K562 (cell line): ENCODE data around the gene HSPA1L. TPM values are rescaled to one million over a fixed set of nuclear protein-coding genes. Genes with fewer than 3 reads are reported as not detected.

Experiments
- BACH1 ChIP-seq: fragments of 200-800 bp; sonication (Bioruptor generic); IDR thresholded peaks from 2 replicates; pipeline ENCODE4 v1.6.1; 2016; ENCODE audit warnings: missing genetic modification characterization, missing compliant biosample characterization
- DNMT1 ChIP-seq: fragments of 450-650 bp; IDR thresholded peaks from 2 replicates; pipeline ENCODE4 v1.6.1; 2016; ENCODE audit warnings: antibody characterized with exemption, mild to moderate bottlenecking
- KLF13 ChIP-seq: fragments of 450-650 bp; IDR thresholded peaks from 2 replicates; pipeline ENCODE4 v1.6.1; 2016; ENCODE audit warnings: missing genetic modification characterization, low read depth, mild to moderate bottlenecking, missing compliant biosample characterization, moderate library complexity, borderline replicate concordance
- RBM22 ChIP-seq: fragments of 200-400 bp; formaldehyde crosslinking; IDR thresholded peaks from 2 replicates; pipeline ENCODE4 v1.6.1; 2018; ENCODE audit warnings: low read length, low read depth; ENCODE audit not compliant: poor library complexity, severe bottlenecking
- ZBTB40 ChIP-seq, 2 experiments: fragments of 450-650 bp in 1 of 2; sonication (generic) in 1 of 2; formaldehyde crosslinking in 1 of 2; IDR thresholded peaks; 2 replicates each; pipeline versions ENCODE4 v1.7.1 to v1.9.0; 2016 to 2022; ENCODE audit warnings: inconsistent platforms in 1 of 2, mild to moderate bottlenecking in 1 of 2, missing genetic modification reagents in 1 of 2
- polyA plus RNA-seq, 8 experiments: library from polyadenylated mRNA; depleted of rRNA in 4 of 8; stranded (reverse) in 5 of 8; unstranded in 3 of 8; fragments of >200 nt; fragmentation: Nextera tagmentation in 2 of 8; fragmentation: Illumina TruSeq in 1 of 8; extraction: Ambion mirVana in 2 of 8; extraction: Trizol in 1 of 8; gene quantifications; 2 replicates each; pipeline versions ENCODE4 v1.2.1 to v1.2.3, GENCODE V29; 2011 to 2014; ENCODE audit warnings: inconsistent platforms in 1 of 8, missing spikeins in 1 of 8
- total RNA-seq, 7 experiments: library from RNA; depleted of rRNA in 6 of 7; stranded (reverse); fragments of >200 nt in 6 of 7; fragmentation: Illumina TruSeq in 2 of 7; extraction: Trizol in 2 of 7; gene quantifications; 2 replicates each; pipeline versions ENCODE4 v1.2.1 to v1.2.3, GENCODE V29; 2011 to 2021; ENCODE audit warnings: low replicate concordance in 1 of 7
- TF ChIP-seq, protein P1 (sequence below), 2 experiments: IDR thresholded peaks in 1 of 2; conservative IDR thresholded peaks in 1 of 2; 2 replicates each; pipeline ENCODE4 v1.6.1; 2016; ENCODE audit warnings: low read depth in 2 of 2, mild to moderate bottlenecking in 1 of 2, missing compliant biosample characterization in 1 of 2, missing genetic modification characterization in 1 of 2, moderate library complexity in 1 of 2

Gene HSPA1L
- total and polyA plus RNA-seq, 9 of the 15 experiments (the other 6 are each of a cell fraction or from before 2014, with no cell fraction given), result 0.14 to 2.1 (median 1.3) TPM

DNA sequence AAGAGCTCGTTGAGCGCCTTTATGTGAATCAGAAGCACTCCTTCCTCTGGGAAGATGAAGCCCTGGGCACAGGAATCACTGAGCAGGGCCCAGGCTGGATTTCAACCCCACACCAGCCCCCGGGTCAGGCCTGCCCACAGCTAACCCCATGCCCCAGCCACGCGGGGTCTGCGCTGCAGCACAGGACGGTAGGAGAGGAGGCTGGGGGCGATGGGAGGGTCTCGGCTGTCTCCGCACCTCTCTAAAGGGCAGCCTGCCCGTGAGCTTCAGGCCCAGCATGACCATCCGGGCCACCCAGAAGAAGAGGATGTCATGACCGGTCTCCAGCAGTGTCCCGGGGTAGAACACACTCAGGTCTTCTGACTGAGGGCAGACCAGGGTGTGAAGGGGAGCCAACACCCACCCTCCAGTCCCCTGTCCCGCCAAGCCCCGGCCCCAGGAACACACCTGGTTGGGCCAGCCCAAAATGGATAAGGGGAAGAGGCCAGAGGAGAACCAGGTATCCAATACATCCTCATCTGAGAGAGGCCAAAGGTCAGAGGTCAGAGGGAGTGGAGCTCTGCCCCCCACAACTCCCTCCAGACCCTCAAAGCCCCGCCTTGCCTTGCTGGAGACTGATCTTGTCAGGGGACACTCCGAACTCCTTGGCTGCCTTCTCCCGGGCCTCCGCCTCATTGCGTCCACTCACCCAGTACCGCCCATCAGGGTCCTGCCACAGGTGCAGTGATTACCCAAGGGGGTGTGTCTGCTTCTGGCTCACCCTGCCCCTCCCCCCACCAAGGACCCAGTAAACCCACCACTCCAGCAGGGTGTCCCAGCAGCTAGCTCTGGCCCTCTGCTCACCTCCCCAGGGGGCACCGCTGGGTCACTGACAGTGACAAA lies 33.6 kb downstream of the HSPA1L start (continued):
- no peak for TF ChIP-seq ZBTB40 (IDR thresholded peaks at IDR 0.05)
- TF ChIP-seq ZBTB40 (CRISPR knock-in tag; IDR thresholded peaks at IDR 0.05), result 0 out of 2 replicates have a peak, but pooled peaks have one; percentile 5
- TF ChIP-seq BACH1 (tag), result no peak
- TF ChIP-seq KLF13 (tag), result peak; percentile 76; the same call in 1 of the 2 replicates
- peak; percentile 15 for TF ChIP-seq RBM22
- TF ChIP-seq, protein P1, sequence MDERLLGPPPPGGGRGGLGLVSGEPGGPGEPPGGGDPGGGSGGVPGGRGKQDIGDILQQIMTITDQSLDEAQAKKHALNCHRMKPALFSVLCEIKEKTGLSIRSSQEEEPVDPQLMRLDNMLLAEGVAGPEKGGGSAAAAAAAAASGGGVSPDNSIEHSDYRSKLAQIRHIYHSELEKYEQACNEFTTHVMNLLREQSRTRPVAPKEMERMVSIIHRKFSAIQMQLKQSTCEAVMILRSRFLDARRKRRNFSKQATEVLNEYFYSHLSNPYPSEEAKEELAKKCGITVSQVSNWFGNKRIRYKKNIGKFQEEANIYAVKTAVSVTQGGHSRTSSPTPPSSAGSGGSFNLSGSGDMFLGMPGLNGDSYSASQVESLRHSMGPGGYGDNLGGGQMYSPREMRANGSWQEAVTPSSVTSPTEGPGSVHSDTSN (CRISPR knock-in tag; IDR thresholded peaks at IDR 0.05; ENCODE audit: low read depth), result no peak
- TF ChIP-seq, protein P1 (tag; conservative IDR thresholded peaks at IDR 0.05; ENCODE audit: low read depth), result no peak
- no peak for TF ChIP-seq DNMT1
- TF ChIP-seq, all 486 proteins: peak for 14
